Subcutaneous adipose tissue (tissue), 4 donors: Measurements from ENCODE around the gene FUCA1. TPM values are rescaled to one million over a fixed set of nuclear protein-coding genes. Genes with fewer than 3 reads are reported as not detected.

Source experiments
- total RNA-seq, 4 donors: library from RNA; depleted of rRNA; stranded (reverse); fragments of >200 nt; gene quantifications; one replicate each; pipeline ENCODE4 v1.1.0, GENCODE V29; 2016
- TF ChIP-seq, protein P1 (sequence below): fragments of 450-650 bp; IDR thresholded peaks from one replicate; pipeline ENCODE4 v1.5.1; 2016; ENCODE audit warnings: low read depth, mild to moderate bottlenecking, control low read depth, antibody characterized with exemption, moderate library complexity

Gene FUCA1
- total RNA-seq, 4 donors from 2014 or later = 30.0 to 121 (median 38.6) TPM

DNA sequence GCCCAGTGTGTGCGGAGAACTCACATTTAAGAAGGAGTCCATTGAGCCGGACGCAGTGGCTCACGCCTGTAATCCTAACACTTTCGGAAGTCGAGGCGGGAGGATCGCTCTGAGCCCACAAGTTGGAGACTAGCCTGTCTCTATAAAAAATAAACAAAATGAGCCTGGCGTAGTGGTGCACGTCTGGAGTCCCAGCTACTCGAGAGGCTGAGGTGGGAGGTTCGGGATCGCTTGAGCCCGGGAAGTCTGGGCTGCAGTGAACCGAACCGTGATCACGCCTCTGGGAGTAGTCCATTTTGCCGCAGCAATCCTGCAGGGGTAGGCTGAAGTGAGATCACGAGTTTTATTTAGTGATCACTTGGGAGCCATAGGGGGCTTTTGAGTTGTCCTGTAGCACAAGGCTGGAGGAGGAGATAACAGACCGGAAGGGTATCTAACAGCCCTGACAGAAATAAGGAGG lies 497 bp upstream of the FUCA1 start:
- TF ChIP-seq, protein P1, sequence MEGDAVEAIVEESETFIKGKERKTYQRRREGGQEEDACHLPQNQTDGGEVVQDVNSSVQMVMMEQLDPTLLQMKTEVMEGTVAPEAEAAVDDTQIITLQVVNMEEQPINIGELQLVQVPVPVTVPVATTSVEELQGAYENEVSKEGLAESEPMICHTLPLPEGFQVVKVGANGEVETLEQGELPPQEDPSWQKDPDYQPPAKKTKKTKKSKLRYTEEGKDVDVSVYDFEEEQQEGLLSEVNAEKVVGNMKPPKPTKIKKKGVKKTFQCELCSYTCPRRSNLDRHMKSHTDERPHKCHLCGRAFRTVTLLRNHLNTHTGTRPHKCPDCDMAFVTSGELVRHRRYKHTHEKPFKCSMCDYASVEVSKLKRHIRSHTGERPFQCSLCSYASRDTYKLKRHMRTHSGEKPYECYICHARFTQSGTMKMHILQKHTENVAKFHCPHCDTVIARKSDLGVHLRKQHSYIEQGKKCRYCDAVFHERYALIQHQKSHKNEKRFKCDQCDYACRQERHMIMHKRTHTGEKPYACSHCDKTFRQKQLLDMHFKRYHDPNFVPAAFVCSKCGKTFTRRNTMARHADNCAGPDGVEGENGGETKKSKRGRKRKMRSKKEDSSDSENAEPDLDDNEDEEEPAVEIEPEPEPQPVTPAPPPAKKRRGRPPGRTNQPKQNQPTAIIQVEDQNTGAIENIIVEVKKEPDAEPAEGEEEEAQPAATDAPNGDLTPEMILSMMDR = no peak

DNA sequence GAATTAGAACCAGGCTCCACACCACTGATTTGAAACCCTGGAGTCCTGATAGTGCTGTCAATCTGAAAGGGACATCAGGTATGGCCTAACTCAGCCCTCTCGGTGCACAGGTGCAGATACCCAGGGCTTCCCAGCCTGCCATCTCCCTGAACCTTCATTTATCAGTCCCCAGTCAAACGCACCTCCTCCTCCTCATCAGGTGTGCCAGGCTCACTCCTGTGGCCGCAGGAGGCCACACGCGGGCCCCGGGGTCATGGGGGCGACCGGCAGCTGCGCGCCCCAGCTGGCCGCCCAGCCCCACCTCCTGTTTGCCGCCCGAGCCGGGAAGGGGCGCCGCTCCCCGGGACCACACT lies 572 bp downstream of the FUCA1 start:
- TF ChIP-seq, protein P1 = no peak

DNA sequence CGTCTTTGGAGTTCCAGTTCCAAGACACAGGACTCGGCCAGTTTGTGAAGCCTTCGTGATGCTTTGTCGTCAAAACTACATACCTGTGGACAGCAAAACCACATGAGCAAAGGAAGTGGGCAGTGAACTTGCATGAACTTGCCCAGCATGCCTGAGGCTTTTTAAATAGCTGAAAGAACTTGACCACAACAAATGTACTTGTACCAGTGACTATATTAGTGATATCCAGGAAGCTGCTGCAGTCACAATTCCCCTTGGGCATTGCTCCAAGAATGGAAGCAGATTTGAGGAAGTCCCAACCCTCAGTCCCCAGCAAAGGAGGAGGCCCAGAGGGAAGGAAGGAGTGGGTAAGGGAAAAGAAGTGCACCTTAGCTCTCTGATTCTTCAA lies 2.6 kb downstream of the FUCA1 start:
- TF ChIP-seq, protein P1 = no peak

DNA sequence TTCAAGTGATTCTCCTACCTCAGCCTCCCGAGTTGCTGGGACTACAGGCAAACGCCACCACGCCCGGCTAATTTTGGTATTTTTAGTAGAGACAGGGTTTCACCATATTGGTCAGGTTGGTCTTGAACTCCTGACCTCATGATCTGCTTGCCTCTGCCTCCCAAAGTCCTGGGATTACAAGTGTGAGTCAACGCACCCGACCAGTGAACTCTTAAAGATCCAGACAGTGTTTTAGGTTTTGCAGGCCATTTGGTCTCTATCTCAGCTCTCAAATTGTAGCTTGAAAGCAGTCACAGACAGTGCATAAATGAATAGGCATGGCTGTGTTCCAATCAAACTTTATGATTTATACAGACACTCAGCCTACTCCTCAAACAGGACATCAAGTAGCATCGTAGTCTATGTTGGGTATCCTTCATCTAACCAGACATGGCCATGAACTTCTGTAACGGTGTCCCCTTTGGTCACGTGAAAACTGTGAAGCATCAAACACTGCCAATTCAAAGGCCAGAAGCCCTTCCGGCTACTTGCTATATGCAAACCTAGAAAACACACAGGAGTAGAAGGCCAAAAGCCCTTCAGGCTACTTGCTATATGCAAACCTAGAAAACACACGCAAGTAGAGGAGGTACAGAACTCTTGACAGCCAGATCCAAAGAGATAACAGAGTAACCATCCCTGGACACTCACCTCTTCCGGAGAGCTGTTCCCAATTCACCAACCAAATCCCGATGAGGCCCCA lies 3.1 kb downstream of the FUCA1 start:
- TF ChIP-seq, protein P1 = no peak

GRCh38 chr1:23862640-23863039 lies 5.5 kb downstream of the FUCA1 start:
- TF ChIP-seq, protein P1 = no peak

GRCh38 chr1:23854568-23854967 lies 13.5 kb downstream of the FUCA1 start:
- TF ChIP-seq, protein P1 = no peak

DNA sequence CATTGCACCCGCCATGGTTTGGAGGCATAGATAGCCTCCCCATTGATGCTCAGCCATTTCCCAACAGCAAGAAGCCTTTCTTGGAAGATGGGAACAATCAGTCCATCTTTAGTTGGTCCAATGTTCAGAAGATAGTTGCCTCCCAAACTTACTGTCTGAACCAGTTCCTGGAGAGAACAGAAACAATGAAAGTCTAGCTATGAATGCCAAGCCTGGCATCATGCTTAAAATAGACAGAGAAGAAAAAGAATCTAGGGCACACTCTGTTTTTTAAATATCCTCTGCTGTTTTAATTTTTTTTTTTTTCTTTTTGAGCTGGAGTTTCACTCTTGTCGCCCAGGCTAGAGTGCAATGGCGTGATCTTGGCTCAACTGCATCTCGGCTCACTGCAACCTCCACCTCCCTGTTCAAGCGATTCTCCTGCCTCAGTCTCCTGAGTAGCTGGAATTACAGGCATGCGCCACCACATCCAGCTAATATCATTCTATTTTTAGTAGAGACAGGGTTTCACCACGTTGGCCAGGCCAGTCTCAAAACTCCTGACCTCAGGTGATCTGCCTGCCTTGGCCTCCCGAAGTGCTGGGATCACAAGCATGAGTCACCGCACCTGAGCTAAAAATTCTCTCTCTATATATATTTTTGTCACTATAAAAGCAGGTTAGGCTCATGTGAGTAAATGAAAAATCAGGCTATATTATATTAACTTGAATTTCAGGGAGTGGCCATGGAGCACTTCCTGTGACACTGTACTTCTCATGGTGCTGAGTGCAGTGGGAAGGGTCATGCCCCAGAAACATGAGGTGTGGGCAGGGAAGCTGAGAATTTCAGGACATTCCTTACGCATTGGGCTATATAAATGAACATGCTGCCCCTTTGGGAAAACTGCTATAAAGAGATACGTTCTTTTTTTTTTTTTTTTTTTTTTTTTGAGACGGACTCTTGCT lies 19.1 kb downstream of the FUCA1 start:
- TF ChIP-seq, protein P1 = no peak
